LNCaP clone FGC (cell line): ENCODE measurements around the gene ADGRD1.

ENCODE experiments used
- DNase-seq: peaks from one replicate; pipeline ENCODE4 v3.0.0-alpha.2; 2011; ENCODE audit warnings: low read depth
- H3K4me3 ChIP-seq: 2 replicates; pipeline ENCODE4 v1.5.1; 2011; ENCODE audit warnings: mild to moderate bottlenecking, low read depth, low read length, control low read depth
- CTCF ChIP-seq: IDR thresholded peaks from 2 replicates; pipeline ENCODE4 v1.5.1; 2012; ENCODE audit warnings: mild to moderate bottlenecking; ENCODE audit not compliant: control insufficient read depth, insufficient read depth; ENCODE audit errors: extremely low read depth

The ADGRD1 gene

GRCh38 chr12:131063413-131063812 lies 109.7 kb downstream of the ADGRD1 start:
- no peak for DNase-seq
- no peak overlapping the region for H3K4me3 ChIP-seq

GRCh38 chr12:131063960-131064359 lies 110.3 kb downstream of the ADGRD1 start:
- H3K4me3 ChIP-seq, result no peak overlapping the region
- no peak for DNase-seq
- no peak for TF ChIP-seq CTCF

More at GRCh38 chr12:131063413-131063812, 109.7 kb downstream of the ADGRD1 start:
- TF ChIP-seq CTCF, result no peak

- no peak for DNase-seq
- H3K4me3 ChIP-seq, result no peak overlapping the region
- TF ChIP-seq CTCF, result no peak
Observed at GRCh38 chr12:131065279-131065678, 111.6 kb downstream of the ADGRD1 start.

- no peak for TF ChIP-seq CTCF
- H3K4me3 ChIP-seq, result no peak overlapping the region
- DNase-seq, result no peak
Observed at GRCh38 chr12:131065801-131066200, 112.1 kb downstream of the ADGRD1 start.

GRCh38 chr12:131066207-131066885 lies 112.6 kb downstream of the ADGRD1 start:
- TF ChIP-seq CTCF, result no peak
- no peak for DNase-seq
- H3K4me3 ChIP-seq, result no peak overlapping the region

GRCh38 chr12:131066886-131067490 lies 113.3 kb downstream of the ADGRD1 start:
- TF ChIP-seq CTCF, result no peak
- DNase-seq, result no peak
- H3K4me3 ChIP-seq, result no peak overlapping the region
